MM.1S (cell line): ENCODE data around the gene ZDHHC11B.
"Not testable (repeated sequence)": the region's sequence is repeated elsewhere in the genome, so short reads cannot be mapped to it uniquely, and the experiment has no call there.

Experiments
- DNase-seq: peaks from one replicate; pipeline ENCODE4 v3.0.0-alpha.2; 2015
- H2AFZ ChIP-seq: fragments of 300-600 bp; sonication (generic); 2 replicates; pipeline ENCODE4 v1.6.0; 2016; ENCODE audit warnings: antibody characterized with exemption, low read length
- H3F3A ChIP-seq: fragments of 300-600 bp; sonication (generic); 2 replicates; pipeline ENCODE4 v1.6.1; 2016; ENCODE audit warnings: mild to moderate bottlenecking, antibody characterized with exemption, low read length, moderate library complexity, mixed read lengths; ENCODE audit not compliant: insufficient read depth
- H3K27ac ChIP-seq: fragments of 300-600 bp; sonication (generic); 2 replicates; pipeline ENCODE4 v1.5.1; 2016; ENCODE audit warnings: mild to moderate bottlenecking, low read length
- H3K27me3 ChIP-seq: fragments of 300-600 bp; sonication (generic); replicated peaks from 2 replicates; pipeline ENCODE4 v1.6.0; 2016; ENCODE audit warnings: low read length; ENCODE audit not compliant: insufficient read depth
- H3K36me3 ChIP-seq: fragments of 300-600 bp; sonication (generic); replicated peaks from 2 replicates; pipeline ENCODE4 v1.6.1; 2016; ENCODE audit warnings: mild to moderate bottlenecking, low read length, mixed read lengths; ENCODE audit not compliant: insufficient read depth
- H3K4me1 ChIP-seq: fragments of 300-600 bp; sonication (generic); 2 replicates; pipeline ENCODE4 v1.6.1; 2016; ENCODE audit warnings: low read length, mixed read lengths
- H3K4me2 ChIP-seq: fragments of 300-600 bp; sonication (generic); 2 replicates; pipeline ENCODE4 v1.6.0; 2016; ENCODE audit warnings: low read depth, low read length
- H3K4me3 ChIP-seq: fragments of 300-600 bp; sonication (generic); 2 replicates; pipeline ENCODE4 v1.5.1; 2016; ENCODE audit warnings: low read length, mixed read lengths
- H3K79me2 ChIP-seq: fragments of 300-600 bp; sonication (generic); 2 replicates; pipeline ENCODE4 v1.6.1; 2016; ENCODE audit warnings: mixed run types, low read length, mixed read lengths
- H3K9ac ChIP-seq: fragments of 300-600 bp; sonication (generic); 2 replicates; pipeline ENCODE4 v1.6.1; 2016; ENCODE audit warnings: low read length, mixed read lengths
- H3K9me2 ChIP-seq: fragments of 300-600 bp; sonication (generic); replicated peaks from 2 replicates; pipeline ENCODE4 v1.6.1; 2016; ENCODE audit warnings: mild to moderate bottlenecking, low read length, mixed read lengths; ENCODE audit not compliant: insufficient read depth
- H3K9me3 ChIP-seq: fragments of 300-600 bp; sonication (generic); replicated peaks from 2 replicates; pipeline ENCODE4 v1.6.1; 2016; ENCODE audit warnings: mild to moderate bottlenecking, low read length, mixed read lengths; ENCODE audit not compliant: insufficient read depth
- H4K20me1 ChIP-seq: fragments of 300-600 bp; sonication (generic); 2 replicates; pipeline ENCODE4 v1.6.1; 2016; ENCODE audit warnings: mild to moderate bottlenecking, low read length, moderate library complexity, mixed read lengths; ENCODE audit not compliant: insufficient read depth
- EZH2 ChIP-seq: fragments of 300-600 bp; sonication (generic); optimal IDR thresholded peaks from 2 replicates; pipeline ENCODE3; 2017; ENCODE audit warnings: low read depth, mild to moderate bottlenecking, antibody characterized with exemption, low read length, mixed read lengths
- EZH2phosphoT487 ChIP-seq: fragments of 300-600 bp; sonication (generic); IDR thresholded peaks from 2 replicates; pipeline ENCODE4 v1.6.1; 2018; ENCODE audit warnings: antibody characterized with exemption, low read length
- TF ChIP-seq, protein P1 (sequence below): fragments of 300-600 bp; sonication (generic); IDR thresholded peaks from 2 replicates; pipeline ENCODE4 v1.5.1; 2016; ENCODE audit warnings: antibody characterized with exemption, low read length, mixed read lengths

The ZDHHC11B gene

DNA sequence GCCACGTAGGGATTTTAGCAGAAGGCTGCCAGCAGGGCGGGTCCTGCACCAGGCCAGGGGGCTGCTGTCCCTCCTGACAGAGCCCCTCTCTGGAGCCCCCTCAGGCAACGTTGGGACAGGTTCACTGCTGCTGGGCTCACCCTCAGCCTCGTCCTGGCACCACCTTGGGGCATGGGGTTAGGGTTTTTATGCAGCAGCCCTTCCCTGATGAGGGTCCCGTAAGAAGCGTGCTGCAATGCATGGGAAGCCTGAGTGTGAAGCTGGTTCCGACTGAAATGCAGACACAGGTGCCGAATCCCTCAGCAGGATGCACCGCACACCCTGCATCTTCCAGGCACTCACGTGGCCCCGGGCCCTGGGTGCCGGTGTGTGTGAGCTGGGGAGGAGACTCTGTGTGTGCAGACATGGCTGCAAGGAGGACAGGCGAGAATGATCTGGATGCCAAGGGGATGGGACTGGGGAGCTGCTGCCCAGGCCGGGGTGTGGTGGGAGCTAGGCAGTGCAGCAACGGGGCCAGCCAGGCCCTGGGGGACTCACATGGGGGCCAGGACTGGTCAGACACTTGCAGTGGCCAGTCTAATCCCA is 27.1 kb downstream of the ZDHHC11B start:
- no peak overlapping the region for H3K9ac ChIP-seq

DNA sequence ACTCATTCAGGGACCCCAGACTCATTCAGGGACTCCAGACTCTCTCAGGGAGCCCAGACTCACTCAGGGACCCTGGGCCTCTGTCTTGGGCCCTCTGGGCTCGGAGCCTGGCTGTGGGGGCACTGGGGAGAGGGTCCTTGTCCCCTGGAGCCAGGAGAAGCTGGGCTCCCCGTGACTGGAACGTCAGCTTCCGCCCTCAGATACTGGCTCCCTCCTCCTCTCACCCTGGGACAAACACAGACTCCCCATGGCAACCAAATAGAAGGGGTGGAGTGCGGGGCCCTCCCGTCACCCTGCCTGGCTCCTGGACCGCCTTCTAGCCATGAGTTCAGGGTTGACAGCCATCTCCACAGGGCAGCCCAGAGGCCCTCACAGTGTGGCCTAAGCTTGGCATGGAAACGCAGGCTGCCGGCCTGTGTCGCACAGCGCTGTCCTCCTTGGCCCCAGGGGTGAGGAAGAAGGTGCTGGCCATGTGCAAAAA is 27.6 kb downstream of the ZDHHC11B start:
- no peak for TF ChIP-seq EZH2
- no peak for TF ChIP-seq EZH2phosphoT487
- TF ChIP-seq, protein P1, sequence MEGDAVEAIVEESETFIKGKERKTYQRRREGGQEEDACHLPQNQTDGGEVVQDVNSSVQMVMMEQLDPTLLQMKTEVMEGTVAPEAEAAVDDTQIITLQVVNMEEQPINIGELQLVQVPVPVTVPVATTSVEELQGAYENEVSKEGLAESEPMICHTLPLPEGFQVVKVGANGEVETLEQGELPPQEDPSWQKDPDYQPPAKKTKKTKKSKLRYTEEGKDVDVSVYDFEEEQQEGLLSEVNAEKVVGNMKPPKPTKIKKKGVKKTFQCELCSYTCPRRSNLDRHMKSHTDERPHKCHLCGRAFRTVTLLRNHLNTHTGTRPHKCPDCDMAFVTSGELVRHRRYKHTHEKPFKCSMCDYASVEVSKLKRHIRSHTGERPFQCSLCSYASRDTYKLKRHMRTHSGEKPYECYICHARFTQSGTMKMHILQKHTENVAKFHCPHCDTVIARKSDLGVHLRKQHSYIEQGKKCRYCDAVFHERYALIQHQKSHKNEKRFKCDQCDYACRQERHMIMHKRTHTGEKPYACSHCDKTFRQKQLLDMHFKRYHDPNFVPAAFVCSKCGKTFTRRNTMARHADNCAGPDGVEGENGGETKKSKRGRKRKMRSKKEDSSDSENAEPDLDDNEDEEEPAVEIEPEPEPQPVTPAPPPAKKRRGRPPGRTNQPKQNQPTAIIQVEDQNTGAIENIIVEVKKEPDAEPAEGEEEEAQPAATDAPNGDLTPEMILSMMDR: no peak
- peaks cover 9% of the 10 kb centered on the region; the same call in 1 of the 2 replicates for H3F3A ChIP-seq
- no peak overlapping the region for H3K4me3 ChIP-seq
- no peak overlapping the region for H2AFZ ChIP-seq
- H4K20me1 ChIP-seq: no peaks in the 10 kb centered on the region
- no peaks in the 10 kb centered on the region for H3K9me3 ChIP-seq
- DNase-seq: no peak
- H3K27me3 ChIP-seq: no peaks in the 10 kb centered on the region
- no peaks in the 10 kb centered on the region for H3K9me2 ChIP-seq
- H3K36me3 ChIP-seq: no peaks in the 10 kb centered on the region
- H3K27ac ChIP-seq: no peak overlapping the region
- H3K4me2 ChIP-seq: no peak overlapping the region
- H3K4me1 ChIP-seq: peaks cover 17% of the 10 kb centered on the region
- H3K79me2 ChIP-seq: no peaks in the 10 kb centered on the region
- no peak overlapping the region for H3K9ac ChIP-seq

More for the DNA sequence above, 27.1 kb downstream of the ZDHHC11B start:
- Histone ChIP-seq H3K27ac (no peak overlapping the region), H3K9me2 (no peaks in the 10 kb centered on the region), H3K79me2 (no peaks in the 10 kb centered on the region), H3K4me2 (no peak overlapping the region), H3K36me3 (no peaks in the 10 kb centered on the region), H4K20me1 (no peaks in the 10 kb centered on the region), H3F3A (peaks cover 9% of the 10 kb centered on the region; the same call in 1 of the 2 replicates), H3K9me3 (no peaks in the 10 kb centered on the region), H3K4me1 (peaks cover 17% of the 10 kb centered on the region), H2AFZ (no peak overlapping the region), H3K4me3 (no peak overlapping the region), H3K27me3 (no peaks in the 10 kb centered on the region)
- no peak for DNase-seq
- TF ChIP-seq EZH2phosphoT487 (no peak), EZH2 (no peak)
- TF ChIP-seq, protein P1: no peak

DNA sequence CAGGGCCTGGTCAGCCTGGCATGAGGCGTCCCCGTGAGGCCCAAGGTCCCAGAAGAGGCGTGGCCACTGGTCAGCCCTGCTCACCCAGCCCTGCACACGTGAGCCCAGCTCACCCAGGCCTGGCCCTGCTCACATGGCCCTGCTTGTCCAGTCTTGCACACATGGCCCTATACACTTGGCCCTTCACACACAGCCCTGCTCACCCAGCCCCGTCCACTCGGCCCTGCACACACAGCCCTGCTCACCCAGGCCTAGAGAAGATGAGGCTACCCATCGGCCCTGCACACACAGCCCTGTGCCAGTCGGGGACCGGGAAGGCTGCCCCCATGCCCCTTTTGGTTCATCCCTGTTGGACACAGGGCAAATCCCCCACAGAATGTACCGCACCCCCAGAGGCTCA is 28.4 kb downstream of the ZDHHC11B start:
- H3K9me3 ChIP-seq: no peaks in the 10 kb centered on the region
- no peak for DNase-seq
- TF ChIP-seq, protein P1: no peak
- TF ChIP-seq EZH2phosphoT487 (no peak), EZH2 (no peak)
- no peaks in the 10 kb centered on the region for H3K79me2 ChIP-seq
- H3K27ac ChIP-seq: no peak overlapping the region
- H3K9me2 ChIP-seq: no peaks in the 10 kb centered on the region
- no peak overlapping the region for H2AFZ ChIP-seq
- H3K4me3 ChIP-seq: no peak overlapping the region
- H4K20me1 ChIP-seq: no peaks in the 10 kb centered on the region
- no peak overlapping the region for H3K4me2 ChIP-seq
- no peaks in the 10 kb centered on the region for H3K36me3 ChIP-seq
- no peak overlapping the region for H3K9ac ChIP-seq
- peaks cover 9% of the 10 kb centered on the region; the same call in 1 of the 2 replicates for H3F3A ChIP-seq
- peaks cover 13% of the 10 kb centered on the region for H3K4me1 ChIP-seq
- no peaks in the 10 kb centered on the region for H3K27me3 ChIP-seq

DNA sequence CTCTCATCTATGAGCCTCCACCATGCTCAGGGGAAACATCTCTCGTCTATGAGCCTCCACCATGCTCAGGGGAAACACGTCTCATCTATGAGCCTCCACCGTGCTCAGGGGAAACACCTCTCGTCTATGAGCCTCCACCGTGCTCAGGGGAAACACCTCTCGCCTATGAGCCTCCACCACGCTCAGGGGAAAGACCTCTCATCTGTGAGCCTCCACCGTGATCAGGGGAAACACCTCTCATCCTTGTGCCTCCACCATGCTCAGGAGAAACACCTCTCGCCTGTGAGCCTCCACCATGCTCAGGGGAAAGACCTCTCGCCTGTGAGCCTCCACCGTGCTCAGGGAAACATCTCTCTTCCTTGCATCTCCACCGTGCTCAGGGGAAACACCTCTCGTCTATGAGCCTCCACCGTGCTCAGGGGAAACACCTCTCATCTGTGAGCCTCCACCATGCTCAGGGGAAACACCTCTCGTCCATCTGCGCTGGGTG is 30.3 kb downstream of the ZDHHC11B start:
- not testable (repeated sequence) for H3K4me2 ChIP-seq, H3F3A ChIP-seq, H3K9me3 ChIP-seq, DNase-seq, H2AFZ ChIP-seq, H3K9me2 ChIP-seq, H3K36me3 ChIP-seq, H3K4me1 ChIP-seq, H3K27ac ChIP-seq, H3K9ac ChIP-seq, H4K20me1 ChIP-seq, H3K27me3 ChIP-seq, H3K4me3 ChIP-seq, H3K79me2 ChIP-seq

DNA sequence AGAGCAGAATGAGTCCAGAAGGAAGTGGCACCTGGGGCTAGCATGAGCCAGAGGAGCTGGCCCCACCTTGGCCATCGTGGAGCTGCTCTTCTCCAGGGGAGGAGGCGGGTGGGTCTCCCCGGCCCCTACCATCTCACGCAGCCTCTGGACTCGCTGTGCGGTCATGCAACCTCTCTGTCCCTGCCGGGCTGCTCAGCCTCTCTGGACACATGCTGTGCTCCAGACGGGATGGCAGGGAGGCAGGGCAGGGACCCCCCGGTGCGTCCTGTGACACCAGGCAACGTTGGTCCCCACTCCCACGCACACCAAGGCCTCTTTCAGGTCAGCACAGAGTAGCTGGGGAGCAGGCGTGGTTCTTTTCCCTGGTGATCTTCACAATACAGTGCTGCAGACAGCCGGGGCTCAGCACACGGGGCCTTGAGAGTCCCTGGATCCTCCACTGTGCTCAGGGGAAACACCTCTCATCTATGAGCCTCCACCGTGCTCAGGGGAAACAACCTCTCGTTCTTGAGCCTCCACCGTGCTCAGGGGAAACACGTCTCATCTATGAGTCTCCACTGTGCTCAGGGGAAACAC is 30.9 kb downstream of the ZDHHC11B start:
- not testable (repeated sequence) for H4K20me1 ChIP-seq, H3K4me3 ChIP-seq, H3K9me2 ChIP-seq, H3K4me2 ChIP-seq, H3F3A ChIP-seq, H3K27ac ChIP-seq, H3K79me2 ChIP-seq, H3K27me3 ChIP-seq, DNase-seq, H2AFZ ChIP-seq, H3K36me3 ChIP-seq, H3K9ac ChIP-seq, H3K4me1 ChIP-seq, H3K9me3 ChIP-seq
